GM04503 (cell line): ENCODE results near the gene TSPYL2.

Source experiments
- DNase-seq: peaks from one replicate; pipeline ENCODE4 v3.0.0-alpha.2; 2012; ENCODE audit warnings: low read depth

TSPYL2 gene

DNA sequence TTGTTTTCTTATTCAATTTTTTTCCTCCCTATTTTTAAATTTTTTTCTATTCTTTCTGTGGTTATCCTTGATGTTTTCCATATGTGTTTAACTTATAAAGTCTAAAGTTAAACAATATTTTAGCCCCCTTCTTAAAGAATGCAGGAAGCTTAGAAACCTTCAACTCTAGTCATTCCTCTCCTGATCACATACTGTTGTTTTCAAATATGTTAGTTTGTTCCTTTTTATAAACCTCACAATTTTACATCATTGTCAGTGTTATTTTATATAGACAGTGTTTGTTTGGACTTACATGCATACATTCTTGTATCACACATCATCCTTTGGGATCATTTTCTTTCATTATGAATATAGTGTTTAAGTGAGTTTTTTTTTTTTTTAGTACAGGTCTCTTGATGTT lies 43.3 kb downstream of the TSPYL2 start:
- no peak for DNase-seq

DNA sequence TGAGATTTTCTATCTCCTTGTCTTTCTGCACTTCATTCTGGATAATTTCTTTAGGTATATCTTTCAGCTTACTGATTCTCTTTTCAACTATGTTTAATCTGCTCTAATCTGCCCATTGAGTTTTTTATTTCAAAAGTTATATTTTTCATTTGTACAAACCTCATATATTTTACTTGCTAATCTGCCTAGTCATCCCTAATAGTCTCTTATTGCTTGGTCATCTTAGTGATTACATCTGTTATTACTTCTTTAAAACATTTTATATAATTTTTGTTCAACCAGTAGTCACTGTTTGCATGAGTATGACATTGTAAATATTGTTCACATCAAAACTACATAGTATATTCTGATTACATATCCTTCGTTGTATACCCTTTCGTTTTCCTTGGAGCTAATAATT lies 44.2 kb downstream of the TSPYL2 start:
- DNase-seq = no peak

DNA sequence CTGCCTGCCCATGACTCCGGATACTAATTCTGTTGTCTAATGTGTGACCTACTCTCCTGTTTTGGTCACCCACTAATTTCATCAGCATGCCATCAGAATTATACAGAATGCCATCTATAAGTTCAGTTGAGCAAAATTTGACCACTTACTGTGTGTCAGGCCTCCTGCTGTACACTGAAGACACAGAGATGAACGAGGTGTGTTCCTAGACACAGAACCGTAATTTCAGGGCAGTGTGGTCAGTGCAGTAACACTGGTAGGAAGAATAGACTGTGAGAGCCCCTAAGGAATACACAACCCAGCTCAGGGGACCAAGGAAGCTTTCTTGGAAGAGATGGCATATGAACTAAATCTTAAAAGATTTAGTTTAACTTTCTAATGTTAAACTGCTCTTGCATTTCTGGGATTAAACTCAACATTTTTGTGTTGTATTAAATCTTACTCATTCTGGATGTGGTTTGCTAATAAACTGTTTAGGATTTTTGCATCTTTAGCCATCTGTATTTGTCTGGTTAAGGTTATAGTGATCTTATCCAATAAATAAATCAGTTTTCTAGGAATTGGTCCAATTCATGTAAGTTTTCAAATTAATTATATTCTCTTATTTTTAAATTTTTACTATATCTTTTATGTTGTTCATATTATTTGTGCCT lies 46.1 kb downstream of the TSPYL2 start:
- DNase-seq = peak; percentile 42

DNA sequence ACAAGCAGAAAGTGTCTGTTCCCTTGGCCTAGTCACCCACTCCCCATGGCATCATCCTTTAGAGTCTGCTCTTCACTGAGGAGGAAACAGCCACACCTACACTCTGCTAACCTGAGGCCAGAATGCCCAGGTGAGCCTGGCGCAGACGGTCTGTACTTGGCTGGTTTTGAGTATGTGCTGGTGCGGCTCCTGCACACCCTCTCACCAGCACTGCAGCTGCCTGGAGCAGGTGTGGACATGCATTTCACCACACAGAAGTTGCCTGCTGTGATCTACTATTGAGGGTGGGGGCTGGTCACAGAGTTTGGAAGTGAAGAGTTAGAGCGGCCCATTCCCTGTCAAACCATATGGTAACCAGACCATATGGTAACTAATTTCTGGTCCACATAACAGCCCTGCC lies 51.2 kb downstream of the TSPYL2 start:
- no peak for DNase-seq

DNA sequence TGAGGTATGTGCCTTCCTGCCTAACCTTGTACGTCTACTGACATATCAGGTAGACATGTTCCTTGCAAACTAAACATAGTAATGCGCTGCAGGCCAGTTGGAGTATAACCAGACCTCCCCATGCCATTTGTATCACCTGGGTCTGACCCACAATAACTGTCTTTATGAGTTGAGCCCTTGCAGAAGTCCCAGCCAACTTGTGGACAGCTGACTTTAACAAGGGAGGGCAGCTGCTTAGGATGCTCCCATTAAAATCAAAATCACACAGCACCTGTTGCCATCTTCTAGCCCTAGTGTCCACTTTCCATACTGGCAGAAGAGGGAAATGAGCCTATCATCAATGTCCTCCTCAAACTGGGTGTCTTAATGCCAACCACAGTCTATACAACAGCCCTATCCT lies 53.4 kb downstream of the TSPYL2 start:
- no peak for DNase-seq
